PC-3 (cell line): Measurements from ENCODE around the gene HSD17B13. TPM values are rescaled to one million over a fixed set of nuclear protein-coding genes. Genes with fewer than 3 reads are reported as not detected.
A peak's percentile ranks its signal among the peaks of the same experiment; 100 is the strongest.

ENCODE experiments used
- ATAC-seq: fragments of 200-7000 bp; cut with Tn5 transposase; 2 replicates; pipeline ENCODE4 v1.9.1; 2020; ENCODE audit warnings: mild to moderate bottlenecking, moderate library complexity
- BruUV-seq: library from RNA; stranded (reverse); fragments of 400-500 nt; replicated peaks from 2 replicates; lab custom pipeline; 2021; lab: Mats Ljungman, UMichigan
- CTCF ChIA-PET: fragments of 300-600 bp; sonication (Branson Sonifier 250); formaldehyde crosslinking; loops from one replicate; lab custom pipeline; 2022; ENCODE audit warnings: antibody characterized with exemption; lab: Charles Lee
- POLR2A ChIA-PET: fragments of 300-600 bp; sonication (Branson Sonifier 250); formaldehyde crosslinking; loops from one replicate; lab custom pipeline; 2022; ENCODE audit warnings: antibody characterized with exemption; ENCODE audit not compliant: unreplicated experiment; lab: Charles Lee
- DNase-seq: peaks from one replicate; pipeline ENCODE4 v3.0.0-alpha.2; 2015
- H2AFZ ChIP-seq: fragments of 300-600 bp; sonication (generic); 2 replicates; pipeline ENCODE4 v1.6.0; 2016; ENCODE audit warnings: antibody characterized with exemption, low read length
- H3F3A ChIP-seq: fragments of 300-600 bp; sonication (generic); one replicate; pipeline ENCODE4 v1.6.0; 2017; ENCODE audit warnings: antibody characterized with exemption, low read length, control low read depth, mild to moderate bottlenecking; ENCODE audit not compliant: unreplicated experiment
- H3K27ac ChIP-seq: fragments of 300-600 bp; sonication (generic); 2 replicates; pipeline ENCODE4 v1.5.1; 2016; ENCODE audit warnings: mild to moderate bottlenecking, low read length
- H3K27me3 ChIP-seq: fragments of 300-600 bp; sonication (generic); 2 replicates; pipeline ENCODE4 v1.6.1; 2016; ENCODE audit warnings: low read length, mixed read lengths
- H3K36me3 ChIP-seq: fragments of 300-600 bp; sonication (generic); 2 replicates; pipeline ENCODE4 v1.6.1; 2016; ENCODE audit warnings: low read depth, mixed run types, low read length, mixed read lengths
- H3K4me1 ChIP-seq: fragments of 300-600 bp; sonication (generic); 2 replicates; pipeline ENCODE4 v1.5.1; 2016; ENCODE audit warnings: low read length; ENCODE audit not compliant: insufficient read depth
- H3K4me2 ChIP-seq: fragments of 300-600 bp; sonication (generic); 2 replicates; pipeline ENCODE4 v1.6.0; 2016; ENCODE audit warnings: low read length
- H3K4me3 ChIP-seq: fragments of 300-600 bp; sonication (generic); 2 replicates; pipeline ENCODE4 v1.5.1; 2016; ENCODE audit warnings: mild to moderate bottlenecking, low read length, mixed read lengths
- H3K79me2 ChIP-seq: fragments of 300-600 bp; sonication (generic); 2 replicates; pipeline ENCODE4 v1.6.1; 2017; ENCODE audit warnings: low read length, mixed read lengths
- H3K9ac ChIP-seq: fragments of 300-600 bp; sonication (generic); 2 replicates; pipeline ENCODE4 v1.6.0; 2016; ENCODE audit warnings: mild to moderate bottlenecking, low read length
- H3K9me2 ChIP-seq: fragments of 300-600 bp; sonication (generic); replicated peaks from 2 replicates; pipeline ENCODE4 v1.6.1; 2016; ENCODE audit warnings: mixed run types, low read length, mixed read lengths
- H3K9me3 ChIP-seq: fragments of 300-600 bp; sonication (generic); 2 replicates; pipeline ENCODE4 v1.6.1; 2016; ENCODE audit warnings: low read length, mixed read lengths
- H4K20me1 ChIP-seq: fragments of 300-600 bp; sonication (generic); 2 replicates; pipeline ENCODE4 v1.6.1; 2016; ENCODE audit warnings: low read length, mixed read lengths
- EZH2 ChIP-seq: fragments of 300-600 bp; sonication (generic); IDR thresholded peaks from one replicate; pipeline ENCODE4 v1.6.1; 2017; ENCODE audit warnings: antibody characterized with exemption, mild to moderate bottlenecking, low read length; ENCODE audit not compliant: unreplicated experiment
- EZH2phosphoT487 ChIP-seq: fragments of 300-600 bp; sonication (generic); IDR thresholded peaks from 2 replicates; pipeline ENCODE4 v1.6.1; 2018; ENCODE audit warnings: mild to moderate bottlenecking, antibody characterized with exemption, low read length, borderline replicate concordance
- intact Hi-C: fragments of 100-400 bp; cut with micrococcal nuclease; formaldehyde crosslinking; loops from 2 replicates; pipeline ENCODE4 v1.9.0; 2023
- total RNA-seq: library from RNA; depleted of rRNA; stranded (reverse); fragments of >200 nt; gene quantifications from 2 replicates; pipeline ENCODE4 v1.2.3, GENCODE V29; 2014
- TF ChIP-seq, protein P1 (sequence below): fragments of 300-600 bp; sonication (generic); conservative IDR thresholded peaks from 2 replicates; pipeline ENCODE4 v1.5.1; 2017; ENCODE audit warnings: antibody characterized with exemption, low read depth, mild to moderate bottlenecking, low read length

HSD17B13 gene
- total RNA-seq, 1 experiment from 2014 or later: 0.18 TPM

DNA sequence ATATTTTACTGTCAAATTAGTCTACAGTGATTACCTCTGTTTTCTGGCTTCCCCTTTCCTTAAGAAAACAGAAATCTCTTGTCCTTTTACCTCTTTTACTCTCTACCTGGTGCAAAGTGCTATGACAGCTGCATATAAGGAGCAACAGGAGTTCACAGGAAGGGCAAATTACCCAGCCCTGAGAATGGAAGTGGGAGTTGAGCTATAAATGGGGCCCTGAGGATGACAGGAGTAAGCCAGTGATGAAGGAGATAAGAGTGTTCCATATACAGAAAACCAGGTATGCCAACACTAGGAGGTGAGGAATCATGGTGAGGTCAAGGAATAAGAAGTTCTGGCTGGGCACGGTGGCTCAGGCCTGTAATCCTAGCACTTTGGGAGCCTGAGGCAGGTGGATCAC is 4.5 kb upstream of the HSD17B13 start:
- intact Hi-C loops: no loop called here
- no peak overlapping the region for H3K9ac ChIP-seq
- H2AFZ ChIP-seq: no peak overlapping the region
- H3K9me2 ChIP-seq: no peaks in the 10 kb centered on the region
- H3K4me3 ChIP-seq: no peak overlapping the region
- H3K4me2 ChIP-seq: no peak overlapping the region
- no TSS peak for BruUV-seq
- H3K79me2 ChIP-seq: no peaks in the 10 kb centered on the region
- H3K36me3 ChIP-seq: no peaks in the 10 kb centered on the region
- H4K20me1 ChIP-seq: no peaks in the 10 kb centered on the region
- ChIA-PET POLR2A (no interaction called here), CTCF (no interaction called here)
- no peaks in the 10 kb centered on the region for H3F3A ChIP-seq
- no peaks in the 10 kb centered on the region for H3K9me3 ChIP-seq
- H3K4me1 ChIP-seq: no peaks in the 10 kb centered on the region
- no peak overlapping the region for H3K27ac ChIP-seq
- ATAC-seq (no peak), DNase-seq (peak; percentile 7)
- TF ChIP-seq EZH2phosphoT487: no peak
- no peaks in the 10 kb centered on the region for H3K27me3 ChIP-seq

DNA sequence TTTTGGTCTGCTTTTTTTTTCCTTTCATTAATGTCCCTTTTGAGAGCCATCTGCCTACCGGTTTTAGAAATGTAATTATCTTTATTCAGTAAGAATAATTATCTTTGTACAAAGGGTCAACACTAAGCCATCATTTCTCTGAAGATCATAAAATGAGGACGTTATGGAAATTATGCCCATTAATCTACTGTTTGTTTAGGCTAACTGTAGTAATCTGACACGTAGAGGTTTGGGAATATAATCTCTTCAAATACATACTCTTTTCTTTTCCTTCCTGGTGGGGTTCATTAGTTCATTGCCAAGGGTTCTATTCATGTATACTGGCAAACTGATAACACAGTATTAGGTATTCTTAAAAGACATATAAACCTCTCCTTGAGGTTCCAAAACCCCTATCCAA is 3.8 kb upstream of the HSD17B13 start:
- no TSS peak for BruUV-seq
- Histone ChIP-seq H3K79me2 (no peaks in the 10 kb centered on the region), H3K27me3 (no peaks in the 10 kb centered on the region), H3K9ac (no peak overlapping the region), H3K4me2 (no peak overlapping the region), H3K9me3 (no peaks in the 10 kb centered on the region), H3K27ac (no peak overlapping the region), H3F3A (no peaks in the 10 kb centered on the region), H4K20me1 (no peaks in the 10 kb centered on the region), H3K9me2 (no peaks in the 10 kb centered on the region), H3K36me3 (no peaks in the 10 kb centered on the region), H3K4me3 (no peak overlapping the region), H2AFZ (no peak overlapping the region), H3K4me1 (no peaks in the 10 kb centered on the region)
- no peak for ATAC-seq
- ChIA-PET CTCF (interaction anchor here (0.8 kb wide), 1 partner anchor 31 kb away, joined by 4 read pairs; no protein-coding TSS in a partner anchor), POLR2A (no interaction called here)
- TF ChIP-seq EZH2phosphoT487 (no peak), EZH2 (no peak)
- TF ChIP-seq, protein P1, sequence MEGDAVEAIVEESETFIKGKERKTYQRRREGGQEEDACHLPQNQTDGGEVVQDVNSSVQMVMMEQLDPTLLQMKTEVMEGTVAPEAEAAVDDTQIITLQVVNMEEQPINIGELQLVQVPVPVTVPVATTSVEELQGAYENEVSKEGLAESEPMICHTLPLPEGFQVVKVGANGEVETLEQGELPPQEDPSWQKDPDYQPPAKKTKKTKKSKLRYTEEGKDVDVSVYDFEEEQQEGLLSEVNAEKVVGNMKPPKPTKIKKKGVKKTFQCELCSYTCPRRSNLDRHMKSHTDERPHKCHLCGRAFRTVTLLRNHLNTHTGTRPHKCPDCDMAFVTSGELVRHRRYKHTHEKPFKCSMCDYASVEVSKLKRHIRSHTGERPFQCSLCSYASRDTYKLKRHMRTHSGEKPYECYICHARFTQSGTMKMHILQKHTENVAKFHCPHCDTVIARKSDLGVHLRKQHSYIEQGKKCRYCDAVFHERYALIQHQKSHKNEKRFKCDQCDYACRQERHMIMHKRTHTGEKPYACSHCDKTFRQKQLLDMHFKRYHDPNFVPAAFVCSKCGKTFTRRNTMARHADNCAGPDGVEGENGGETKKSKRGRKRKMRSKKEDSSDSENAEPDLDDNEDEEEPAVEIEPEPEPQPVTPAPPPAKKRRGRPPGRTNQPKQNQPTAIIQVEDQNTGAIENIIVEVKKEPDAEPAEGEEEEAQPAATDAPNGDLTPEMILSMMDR: no peak
- intact Hi-C loops: no loop called here
- no peak for DNase-seq

DNA sequence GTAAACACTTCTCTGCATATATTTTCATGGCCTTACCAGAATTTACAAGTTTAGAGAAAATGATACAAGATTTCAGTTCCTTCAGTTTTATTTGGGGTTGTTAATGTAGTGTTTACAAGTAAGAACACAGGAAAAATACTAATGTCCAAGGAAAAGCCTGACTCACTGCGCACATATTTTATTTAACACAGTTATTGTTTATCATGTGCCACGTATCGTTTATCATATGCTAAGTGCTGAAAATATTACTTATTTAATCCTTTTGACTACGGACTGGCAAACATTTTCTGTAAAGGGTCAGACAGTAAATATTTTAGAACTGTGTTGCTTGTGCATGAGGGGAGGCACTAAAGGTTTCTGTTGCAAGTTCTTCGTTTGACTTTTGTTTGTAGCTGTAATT is 794 bp downstream of the HSD17B13 start:
- Histone ChIP-seq H3K27ac (no peak overlapping the region), H3K27me3 (no peaks in the 10 kb centered on the region), H3F3A (no peaks in the 10 kb centered on the region), H3K4me3 (no peak overlapping the region), H3K9me2 (no peaks in the 10 kb centered on the region), H3K36me3 (no peaks in the 10 kb centered on the region), H3K4me1 (peaks cover 4% of the 10 kb centered on the region; the same call in 1 of the 2 replicates), H3K4me2 (no peak overlapping the region), H4K20me1 (no peaks in the 10 kb centered on the region), H3K9me3 (no peaks in the 10 kb centered on the region), H2AFZ (no peak overlapping the region), H3K9ac (no peak overlapping the region), H3K79me2 (no peaks in the 10 kb centered on the region)
- intact Hi-C loops: no loop called here
- TF ChIP-seq, protein P1: no peak
- TF ChIP-seq EZH2phosphoT487: no peak
- TF ChIP-seq EZH2: no peak
- no TSS peak for BruUV-seq
- ChIA-PET POLR2A (no interaction called here), CTCF (no interaction called here)
- ATAC-seq: peak; percentile 38; the same call in 1 of the 2 replicates
- DNase-seq: no peak
